DOHH2 (cell line): Measurements from ENCODE around the gene IGDCC3.
"Not testable (repeated sequence)": the region's sequence is repeated elsewhere in the genome, so short reads cannot be mapped to it uniquely, and the experiment has no call there.

Source experiments
- EZH2phosphoT487 ChIP-seq: fragments of 200-600 bp; sonication (generic); IDR thresholded peaks from 2 replicates; pipeline ENCODE4 v1.6.1; 2017; ENCODE audit warnings: borderline replicate concordance, mild to moderate bottlenecking, antibody characterized with exemption, low read length, moderate library complexity, mixed read lengths
- TF ChIP-seq, protein P1 (sequence below): fragments of 200-600 bp; sonication (generic); IDR thresholded peaks from one replicate; pipeline ENCODE4 v1.5.1; 2014; ENCODE audit warnings: antibody characterized with exemption, mild to moderate bottlenecking, low read depth, low read length; ENCODE audit not compliant: poor library complexity, severe bottlenecking

DNA sequence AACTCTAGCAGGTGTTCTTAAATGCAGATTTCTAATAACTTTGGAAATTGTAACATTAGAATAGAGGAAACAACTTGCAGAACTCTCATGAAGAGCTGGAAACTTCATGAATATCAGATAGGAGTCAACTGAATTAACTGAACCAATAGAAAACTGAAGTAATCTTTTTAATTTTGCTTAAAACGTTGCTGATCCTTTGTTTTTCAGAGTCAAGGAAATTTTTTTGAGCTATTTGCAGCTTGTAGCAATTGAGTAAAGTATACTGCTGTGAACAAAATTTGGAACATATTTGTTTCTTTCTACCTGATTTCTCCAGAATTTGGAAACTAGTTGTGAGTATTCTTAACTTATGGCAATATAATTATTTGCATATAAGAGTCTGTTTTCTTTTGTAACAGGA, 25.8 kb downstream of the IGDCC3 start:
- TF ChIP-seq, protein P1, sequence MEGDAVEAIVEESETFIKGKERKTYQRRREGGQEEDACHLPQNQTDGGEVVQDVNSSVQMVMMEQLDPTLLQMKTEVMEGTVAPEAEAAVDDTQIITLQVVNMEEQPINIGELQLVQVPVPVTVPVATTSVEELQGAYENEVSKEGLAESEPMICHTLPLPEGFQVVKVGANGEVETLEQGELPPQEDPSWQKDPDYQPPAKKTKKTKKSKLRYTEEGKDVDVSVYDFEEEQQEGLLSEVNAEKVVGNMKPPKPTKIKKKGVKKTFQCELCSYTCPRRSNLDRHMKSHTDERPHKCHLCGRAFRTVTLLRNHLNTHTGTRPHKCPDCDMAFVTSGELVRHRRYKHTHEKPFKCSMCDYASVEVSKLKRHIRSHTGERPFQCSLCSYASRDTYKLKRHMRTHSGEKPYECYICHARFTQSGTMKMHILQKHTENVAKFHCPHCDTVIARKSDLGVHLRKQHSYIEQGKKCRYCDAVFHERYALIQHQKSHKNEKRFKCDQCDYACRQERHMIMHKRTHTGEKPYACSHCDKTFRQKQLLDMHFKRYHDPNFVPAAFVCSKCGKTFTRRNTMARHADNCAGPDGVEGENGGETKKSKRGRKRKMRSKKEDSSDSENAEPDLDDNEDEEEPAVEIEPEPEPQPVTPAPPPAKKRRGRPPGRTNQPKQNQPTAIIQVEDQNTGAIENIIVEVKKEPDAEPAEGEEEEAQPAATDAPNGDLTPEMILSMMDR = not testable (repeated sequence)
- not testable (repeated sequence) for TF ChIP-seq EZH2phosphoT487
